ENCODE measurements around the gene CTDP1. TPM values are rescaled to one million over a fixed set of nuclear protein-coding genes. Genes with fewer than 3 reads are reported as not detected.

Gene CTDP1
- total and polyA plus RNA-seq, 9 of the 15 experiments (the other 6 are each of a cell fraction or from before 2014, with no cell fraction given): 0.07 to 19.2 (median 4.0) TPM

DNA sequence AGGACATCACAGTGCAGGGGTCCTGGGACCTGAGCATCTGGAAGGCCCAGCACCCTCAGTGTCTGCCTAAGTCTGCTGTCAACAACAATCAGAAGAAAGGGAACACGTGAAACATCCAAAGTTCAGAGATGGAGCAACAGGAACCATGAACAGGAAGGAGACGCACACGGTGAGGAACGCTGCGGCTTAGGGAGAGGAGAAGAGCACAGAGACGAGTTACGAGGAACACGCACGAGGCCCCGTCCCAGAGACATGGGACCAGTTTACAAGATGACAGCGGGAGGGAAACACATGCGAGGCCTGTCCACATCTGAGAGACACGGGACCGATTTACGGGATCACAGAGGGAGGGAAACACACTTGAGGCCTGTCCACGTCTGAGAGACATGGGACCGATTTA, 115.2 kb downstream of the CTDP1 start (continued):
- TF ChIP-seq REST (IDR thresholded peaks at IDR 0.05; ENCODE audit: borderline replicate concordance): no peak
- no peak for TF ChIP-seq REST (CRISPR knock-in tag; IDR thresholded peaks at IDR 0.05; ENCODE audit: low read depth)
- TF ChIP-seq, protein P1, sequence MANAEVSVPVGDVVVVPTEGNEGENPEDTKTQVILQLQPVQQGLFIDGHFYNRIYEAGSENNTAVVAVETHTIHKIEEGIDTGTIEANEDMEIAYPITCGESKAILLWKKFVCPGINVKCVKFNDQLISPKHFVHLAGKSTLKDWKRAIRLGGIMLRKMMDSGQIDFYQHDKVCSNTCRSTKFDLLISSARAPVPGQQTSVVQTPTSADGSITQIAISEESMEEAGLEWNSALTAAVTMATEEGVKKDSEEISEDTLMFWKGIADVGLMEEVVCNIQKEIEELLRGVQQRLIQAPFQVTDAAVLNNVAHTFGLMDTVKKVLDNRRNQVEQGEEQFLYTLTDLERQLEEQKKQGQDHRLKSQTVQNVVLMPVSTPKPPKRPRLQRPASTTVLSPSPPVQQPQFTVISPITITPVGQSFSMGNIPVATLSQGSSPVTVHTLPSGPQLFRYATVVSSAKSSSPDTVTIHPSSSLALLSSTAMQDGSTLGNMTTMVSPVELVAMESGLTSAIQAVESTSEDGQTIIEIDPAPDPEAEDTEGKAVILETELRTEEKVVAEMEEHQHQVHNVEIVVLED (CRISPR knock-in tag; IDR thresholded peaks at IDR 0.05): no peak
- no peak for TF ChIP-seq ID3 (CRISPR knock-in tag; IDR thresholded peaks at IDR 0.05)
- TF ChIP-seq ID3 (tag; IDR thresholded peaks at IDR 0.05): no peak
- TF ChIP-seq ZNF445 (CRISPR knock-in tag; IDR thresholded peaks at IDR 0.05; ENCODE audit: low read depth): no peak
- TF ChIP-seq CXXC5 (CRISPR knock-in tag; IDR thresholded peaks at IDR 0.05): no peak
- no peak for TF ChIP-seq TAL1 (IDR thresholded peaks at IDR 0.05)
- TF ChIP-seq, protein P2, sequence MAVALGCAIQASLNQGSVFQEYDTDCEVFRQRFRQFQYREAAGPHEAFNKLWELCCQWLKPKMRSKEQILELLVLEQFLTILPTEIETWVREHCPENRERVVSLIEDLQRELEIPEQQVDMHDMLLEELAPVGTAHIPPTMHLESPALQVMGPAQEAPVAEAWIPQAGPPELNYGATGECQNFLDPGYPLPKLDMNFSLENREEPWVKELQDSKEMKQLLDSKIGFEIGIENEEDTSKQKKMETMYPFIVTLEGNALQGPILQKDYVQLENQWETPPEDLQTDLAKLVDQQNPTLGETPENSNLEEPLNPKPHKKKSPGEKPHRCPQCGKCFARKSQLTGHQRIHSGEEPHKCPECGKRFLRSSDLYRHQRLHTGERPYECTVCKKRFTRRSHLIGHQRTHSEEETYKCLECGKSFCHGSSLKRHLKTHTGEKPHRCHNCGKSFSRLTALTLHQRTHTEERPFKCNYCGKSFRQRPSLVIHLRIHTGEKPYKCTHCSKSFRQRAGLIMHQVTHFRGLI (CRISPR knock-in tag; IDR thresholded peaks at IDR 0.05): no peak
